Mesodermal cell (in vitro differentiated cells): ENCODE results near the gene KRTAP5-10.
"Not testable (repeated sequence)": the region's sequence is repeated elsewhere in the genome, so short reads cannot be mapped to it uniquely, and the experiment has no call there.

Source experiments
- H3K27ac ChIP-seq: 2 replicates; pipeline ENCODE4 v1.7.0; 2013; ENCODE audit warnings: mild to moderate bottlenecking, low read depth, low read length, moderate library complexity; ENCODE audit not compliant: severe bottlenecking
- H3K36me3 ChIP-seq: 2 replicates; pipeline ENCODE4 v1.7.1; 2013; ENCODE audit warnings: mild to moderate bottlenecking, low read length, moderate library complexity; ENCODE audit not compliant: control insufficient read depth, insufficient read depth
- H3K4me1 ChIP-seq: one replicate; pipeline ENCODE4 v1.7.1; 2013; ENCODE audit warnings: mild to moderate bottlenecking, low read length; ENCODE audit not compliant: insufficient read depth, control insufficient read depth, poor library complexity, severe bottlenecking
- H3K4me3 ChIP-seq: 2 replicates; pipeline ENCODE4 v1.7.0; 2013; ENCODE audit warnings: low read length, control low read depth, mild to moderate bottlenecking; ENCODE audit not compliant: insufficient read depth, poor library complexity, severe bottlenecking; ENCODE audit errors: extremely low read depth
- H3K9me3 ChIP-seq: 2 replicates; pipeline ENCODE4 v1.7.1; 2013; ENCODE audit warnings: mild to moderate bottlenecking, low read length, moderate library complexity; ENCODE audit not compliant: control insufficient read depth
- WGBS, 2 experiments: methylation state at CpG; one replicate each; pipeline ENCODE4 v1.1.5; 2013; ENCODE audit warnings: missing lambda C conversion rate in 2 of 2; ENCODE audit not compliant: insufficient coverage in 2 of 2; 5-methylcytosine and 5-hydroxymethylcytosine counted together

KRTAP5-10 gene

GRCh38 chr11:71534711-71535608 lies 30.4 kb upstream of the KRTAP5-10 start:
- not testable (repeated sequence) for H3K4me3 ChIP-seq, H3K36me3 ChIP-seq, H3K4me1 ChIP-seq, H3K9me3 ChIP-seq, H3K27ac ChIP-seq
- 95% methylated on average over 9 to 11 of the region's 17 CpGs for WGBS, 2 experiments

GRCh38 chr11:71535825-71536224 lies 29.5 kb upstream of the KRTAP5-10 start:
- H3K36me3 ChIP-seq: no peaks in the 10 kb centered on the region
- no peaks in the 10 kb centered on the region for H3K9me3 ChIP-seq
- H3K4me3 ChIP-seq: no peak overlapping the region
- H3K4me1 ChIP-seq: no peaks in the 10 kb centered on the region
- H3K27ac ChIP-seq: no peak overlapping the region
- 96% methylated on average over 4 to 6 of the region's 9 CpGs for WGBS, 2 experiments

- Histone ChIP-seq H3K27ac (no peak overlapping the region), H3K4me3 (no peak overlapping the region), H3K9me3 (no peaks in the 10 kb centered on the region), H3K4me1 (no peaks in the 10 kb centered on the region), H3K36me3 (no peaks in the 10 kb centered on the region)
- WGBS, 2 experiments: 94 to 97% methylated on average over 5 to 8 of the region's 9 CpGs
Observed at GRCh38 chr11:71537537-71537936, 27.8 kb upstream of the KRTAP5-10 start.

- H3K36me3 ChIP-seq, H3K9me3 ChIP-seq, H3K4me1 ChIP-seq, H3K27ac ChIP-seq, H3K4me3 ChIP-seq: not testable (repeated sequence)
- 86 to 90% methylated on average over 2 to 3 of the region's 4 CpGs for WGBS, 2 experiments
Observed at GRCh38 chr11:71537977-71538665, 27.2 kb upstream of the KRTAP5-10 start, which contains the start of gene KRTAP5-8. Gene KRTAP5-8, plus strand, starts transcription at chr11:71538025. Its CDS starts 31 bp downstream, at chr11:71538056.

- H3K36me3 ChIP-seq: no peaks in the 10 kb centered on the region
- no peak overlapping the region for H3K4me3 ChIP-seq
- H3K9me3 ChIP-seq: no peaks in the 10 kb centered on the region
- no peaks in the 10 kb centered on the region for H3K4me1 ChIP-seq
- WGBS, 2 experiments: 82 to 94% methylated on average over 3 to 4 of the region's 4 CpGs
- no peak overlapping the region for H3K27ac ChIP-seq
Observed at GRCh38 chr11:71538666-71538990, 26.7 kb upstream of the KRTAP5-10 start.

GRCh38 chr11:71539017-71539416 lies 26.3 kb upstream of the KRTAP5-10 start:
- Histone ChIP-seq H3K4me1 (no peaks in the 10 kb centered on the region), H3K27ac (no peak overlapping the region), H3K9me3 (no peaks in the 10 kb centered on the region), H3K4me3 (no peak overlapping the region), H3K36me3 (no peaks in the 10 kb centered on the region)
- 89 to 95% methylated on average over 6 of the region's 11 CpGs for WGBS, 2 experiments

GRCh38 chr11:71539971-71540370 lies 25.4 kb upstream of the KRTAP5-10 start:
- not testable (repeated sequence) for H3K27ac ChIP-seq, H3K36me3 ChIP-seq, H3K4me3 ChIP-seq, H3K9me3 ChIP-seq, H3K4me1 ChIP-seq
- 92 to 93% methylated on average over 9 to 11 of the region's 11 CpGs for WGBS, 2 experiments

- not testable (repeated sequence) for H3K4me1 ChIP-seq, H3K27ac ChIP-seq, H3K9me3 ChIP-seq, H3K4me3 ChIP-seq, H3K36me3 ChIP-seq
- 92% methylated on average over 7 to 8 of the region's 9 CpGs for WGBS, 2 experiments
Observed at GRCh38 chr11:71540521-71541304, 24.6 kb upstream of the KRTAP5-10 start.

- Histone ChIP-seq H3K27ac (no peak overlapping the region), H3K36me3 (no peaks in the 10 kb centered on the region), H3K9me3 (peaks cover 4% of the 10 kb centered on the region), H3K4me3 (no peak overlapping the region), H3K4me1 (no peaks in the 10 kb centered on the region)
- WGBS, 2 experiments: 93 to 99% methylated on average over 6 to 7 of the region's 7 CpGs
Observed at GRCh38 chr11:71542382-71542781, 23.0 kb upstream of the KRTAP5-10 start.

- H3K36me3 ChIP-seq: no peaks in the 10 kb centered on the region
- 88 to 89% methylated on average over 15 of the region's 15 CpGs for WGBS, 2 experiments
- H3K4me1 ChIP-seq: no peaks in the 10 kb centered on the region
- no peak overlapping the region for H3K27ac ChIP-seq
- peaks cover 4% of the 10 kb centered on the region for H3K9me3 ChIP-seq
- no peak overlapping the region for H3K4me3 ChIP-seq
Observed at GRCh38 chr11:71542879-71543777, 22.2 kb upstream of the KRTAP5-10 start.
